GM19328 (cell line): ENCODE data around the gene MMP24OS.

Source experiments
- ATAC-seq: cut with Tn5 transposase; IDR thresholded peaks from one replicate; pipeline ENCODE4 v1.9.1; 2021; ENCODE audit warnings: mild to moderate bottlenecking, moderate library complexity; ENCODE audit not compliant: unreplicated experiment

Gene MMP24OS

DNA sequence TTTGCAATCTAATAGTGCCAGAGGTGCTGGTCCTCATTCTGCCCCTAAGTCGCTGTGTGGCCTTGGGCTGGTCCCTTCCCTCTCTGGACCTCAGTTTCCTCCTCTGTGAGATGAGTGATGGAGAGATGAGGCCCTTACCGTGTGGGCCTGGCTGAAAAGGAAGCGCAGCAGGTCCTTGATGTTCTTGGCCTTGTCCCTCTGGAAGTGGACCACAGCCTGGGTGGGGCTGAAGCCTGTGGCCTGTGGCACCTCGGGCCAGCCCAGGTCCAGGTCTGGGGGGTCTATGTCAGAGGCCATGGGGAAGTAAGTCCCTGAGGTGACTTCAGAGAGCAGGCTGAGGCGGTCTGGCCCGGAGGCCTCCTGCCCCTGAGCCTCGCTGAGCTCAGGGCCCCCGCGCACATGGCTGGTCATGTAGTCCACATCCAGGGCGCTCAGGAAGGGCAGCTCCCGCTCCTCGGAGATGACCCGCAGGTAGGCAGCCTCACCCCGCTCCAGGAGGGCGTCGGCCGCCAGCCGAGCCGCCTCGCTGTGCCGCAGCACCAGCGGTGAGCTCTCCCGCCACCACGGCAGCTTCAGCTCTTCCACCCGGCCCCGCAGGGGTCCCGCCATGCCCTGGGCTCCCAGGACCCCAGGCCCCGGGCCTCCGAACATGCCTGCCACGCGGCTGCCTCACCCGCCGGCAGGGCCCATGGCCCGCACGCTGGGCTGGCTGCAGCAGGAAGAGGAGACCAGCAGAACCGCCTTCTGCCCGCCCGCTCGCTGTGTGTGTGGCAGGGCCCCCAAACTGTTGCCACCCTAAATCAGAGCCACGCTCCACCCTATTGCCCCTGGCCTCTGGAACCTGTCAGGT lies 14.0 kb upstream of the MMP24OS start, which contains the start of gene FAM83C:
FAM83C (minus strand) TSS at position 772 of the 850 bp plus-strand sequence; CDS start at position 651, 121 bp downstream.
- ATAC-seq, result no peak

DNA sequence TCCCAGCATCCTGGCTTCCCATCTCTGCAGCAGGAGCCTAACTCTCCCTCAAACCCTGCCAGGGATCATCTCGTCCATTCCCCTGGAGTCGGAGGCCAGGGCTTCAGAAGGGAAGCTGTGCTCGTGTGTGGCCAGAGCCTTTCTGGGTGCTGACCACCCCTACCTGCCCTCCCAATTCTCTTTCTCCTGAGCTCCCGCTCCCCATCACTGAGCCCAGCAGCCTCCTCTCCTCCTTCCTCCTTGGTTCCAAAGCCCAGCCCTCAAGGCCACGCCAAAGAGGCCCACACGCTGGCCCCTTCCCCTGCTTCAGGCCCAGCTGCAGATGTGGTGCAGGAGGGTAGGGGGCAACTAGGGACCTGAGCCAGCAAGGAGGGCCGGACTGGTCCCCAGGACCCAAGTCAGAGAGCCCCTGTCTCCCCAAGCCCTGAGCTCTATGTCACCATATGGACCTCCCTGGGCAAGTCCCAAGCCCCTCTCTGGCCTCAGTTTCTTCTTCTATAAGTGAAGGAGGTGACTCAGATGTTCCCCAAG lies 13.0 kb upstream of the MMP24OS start:
- no peak for ATAC-seq

DNA sequence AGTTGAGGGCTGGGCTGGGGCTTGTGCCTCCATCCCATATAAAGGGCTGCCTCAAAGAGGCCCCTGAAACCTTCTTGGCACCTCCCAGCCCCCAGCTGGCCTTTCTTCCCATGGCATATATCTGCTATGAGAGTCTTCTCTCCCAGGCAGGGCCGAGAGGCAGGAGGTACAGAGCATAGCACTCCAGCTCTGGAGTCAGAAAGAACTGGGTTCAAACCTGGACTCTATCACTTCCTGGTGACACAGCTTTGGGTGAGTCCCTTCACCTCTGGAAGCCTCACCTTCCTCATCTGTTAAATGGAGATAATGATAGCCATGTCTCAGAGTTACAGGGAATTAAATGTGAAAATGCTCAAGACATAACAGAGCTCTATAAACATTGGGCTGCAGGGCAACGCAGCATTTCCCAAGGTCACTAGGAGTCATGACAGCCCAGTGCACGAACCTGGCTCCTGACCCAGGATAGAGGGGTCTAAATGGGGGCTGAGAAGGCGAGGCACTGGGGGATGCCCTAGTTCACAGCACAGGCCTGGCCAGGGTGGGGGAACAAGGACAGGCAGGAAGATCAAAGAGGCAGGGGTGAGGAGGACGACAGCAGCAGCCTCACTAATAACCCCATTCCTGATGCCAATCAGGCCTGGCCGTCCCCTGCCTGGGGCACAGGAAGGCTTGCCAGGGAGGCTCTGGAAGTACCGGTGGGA lies 12.4 kb upstream of the MMP24OS start:
- ATAC-seq, result no peak

DNA sequence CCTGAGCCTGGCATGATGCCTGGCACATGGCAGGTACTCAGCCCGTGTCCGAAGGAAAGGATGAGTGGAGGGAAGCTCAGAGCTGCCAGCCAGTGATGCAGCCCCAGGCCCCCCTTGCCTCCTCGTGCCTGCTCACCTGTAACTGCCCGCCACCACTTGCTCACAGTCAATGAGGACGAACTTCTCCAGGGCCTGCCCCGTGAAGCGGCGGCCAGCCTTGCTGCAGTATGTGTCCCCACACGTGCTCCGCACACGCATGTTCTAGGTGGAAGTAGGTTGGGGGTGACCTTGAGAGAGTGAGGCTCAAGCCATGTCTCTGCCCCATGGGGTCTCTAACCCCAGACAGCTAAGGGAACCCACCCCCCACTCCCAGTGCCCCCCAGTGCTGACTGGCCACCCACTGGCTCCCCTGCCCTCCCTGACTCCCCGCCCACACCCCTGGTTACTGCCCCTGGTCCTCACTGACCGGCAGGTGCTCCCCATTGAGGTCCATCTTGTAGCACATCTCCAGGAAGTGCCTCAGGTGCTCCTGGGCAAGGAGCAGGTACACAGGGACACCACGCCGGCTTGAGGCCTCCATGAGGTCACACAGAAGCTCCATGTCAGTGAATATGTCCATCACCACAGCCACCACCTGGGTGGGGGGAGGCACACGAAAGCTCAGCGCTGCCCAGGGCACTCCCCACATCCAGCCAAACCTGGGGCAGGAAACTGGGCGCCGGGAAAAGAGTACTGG lies 10.6 kb upstream of the MMP24OS start:
- no peak for ATAC-seq

DNA sequence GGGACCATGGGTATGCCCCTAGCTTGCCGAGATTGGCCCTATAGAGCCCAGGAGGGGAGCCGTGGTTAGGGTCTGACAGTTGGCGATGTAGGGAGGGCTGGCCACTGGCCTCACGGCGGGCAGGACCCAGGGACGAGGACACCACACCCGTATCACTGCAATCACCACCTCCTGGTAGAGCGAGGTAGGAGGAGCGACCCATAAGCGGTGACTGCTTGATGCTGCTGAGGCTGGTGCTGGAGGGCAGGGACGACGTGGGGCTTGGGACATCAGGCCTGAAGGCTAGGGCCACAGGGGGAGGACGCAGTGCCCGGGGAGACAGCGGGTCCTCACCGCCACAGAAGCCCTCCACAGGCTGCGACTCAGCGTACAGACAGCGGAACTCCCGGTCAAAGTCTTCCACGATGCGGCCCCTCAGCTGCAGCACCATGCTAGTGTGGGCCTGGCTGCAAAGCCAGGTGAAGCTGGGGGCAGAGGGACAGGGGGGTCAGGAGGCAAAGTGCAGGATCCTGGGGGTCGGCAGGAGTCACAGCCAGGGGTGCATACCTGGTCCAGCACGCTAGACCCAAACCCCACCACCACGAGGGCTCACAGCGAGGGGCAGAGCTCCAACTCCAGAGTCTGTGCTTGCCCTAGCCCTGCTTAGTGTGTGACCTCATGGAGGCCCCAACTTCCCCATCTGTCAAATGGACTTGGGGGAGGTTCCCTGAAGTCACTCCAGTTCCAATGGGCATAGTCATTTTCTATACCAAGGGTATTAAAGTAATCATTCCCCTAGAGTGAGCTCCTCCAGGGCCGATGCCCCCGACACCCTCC lies 9.8 kb upstream of the MMP24OS start:
- no peak for ATAC-seq

DNA sequence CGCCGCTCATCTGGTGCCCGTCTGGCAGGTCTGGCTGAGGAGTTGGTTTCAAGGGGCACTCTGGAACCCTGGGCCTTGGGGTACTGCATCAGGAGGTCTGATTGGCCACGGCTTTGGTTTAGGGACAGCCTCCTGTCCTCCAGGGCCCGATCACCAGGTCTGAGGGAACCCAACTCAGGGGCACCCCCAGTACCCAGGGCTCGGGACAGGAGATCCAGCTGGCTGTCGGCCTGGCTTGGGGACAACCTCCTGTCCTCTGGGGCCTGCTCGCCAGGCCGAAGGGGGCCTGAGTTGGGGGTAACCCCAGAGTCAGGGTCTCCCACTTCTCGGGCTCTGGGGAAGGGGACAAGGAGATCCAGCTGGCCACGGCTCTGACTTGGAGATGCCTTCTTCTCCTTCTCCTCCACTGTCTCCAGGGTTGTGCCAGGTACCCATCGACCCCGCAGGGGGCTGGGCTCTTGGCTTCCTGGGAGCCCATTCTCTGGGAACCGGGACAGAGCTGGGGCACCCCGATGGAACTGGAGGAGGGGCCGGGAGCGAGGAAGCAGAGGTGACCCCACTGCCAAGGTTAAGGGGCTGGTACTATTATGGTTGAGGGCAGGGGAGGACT lies 9.1 kb upstream of the MMP24OS start:
- no peak for ATAC-seq

DNA sequence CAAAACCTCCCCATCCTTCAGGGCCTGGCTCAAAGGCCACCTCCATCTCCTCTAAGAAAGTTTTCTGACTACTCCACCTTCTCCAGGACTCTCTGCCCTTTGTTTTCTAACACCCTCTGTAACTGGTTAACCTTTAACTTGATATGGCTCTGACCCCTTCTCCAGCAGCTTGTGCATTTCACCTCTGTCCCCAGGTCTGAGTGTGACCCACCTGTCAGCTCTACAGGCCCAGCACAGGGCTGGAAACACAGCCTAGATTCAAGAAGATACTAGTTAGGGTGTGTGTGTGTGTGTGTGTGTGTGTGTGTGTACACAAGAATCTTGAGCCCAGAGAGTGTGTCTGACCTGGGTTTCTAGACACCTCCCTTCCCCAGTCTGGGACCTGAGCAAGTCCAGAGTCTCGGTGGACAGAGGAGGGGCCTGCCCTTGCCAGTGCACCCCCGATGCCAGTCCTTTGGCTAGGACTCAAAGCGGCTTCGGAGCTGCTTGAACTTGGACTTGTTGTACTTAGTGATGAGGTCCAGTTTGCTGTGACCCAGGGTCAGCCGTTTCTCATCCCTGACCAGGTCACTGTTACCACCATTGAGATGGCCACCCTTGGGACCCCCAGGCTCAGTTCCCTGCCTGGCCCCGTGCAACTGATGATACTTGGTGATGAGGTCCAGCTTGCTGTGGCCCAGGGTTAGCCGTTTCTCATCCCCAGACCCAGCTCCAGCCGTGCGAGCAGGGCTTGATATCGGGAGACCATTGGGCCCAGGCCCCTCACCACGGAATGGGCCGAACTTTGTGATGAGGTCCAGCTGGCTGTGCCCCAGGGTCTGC lies 8.4 kb upstream of the MMP24OS start:
- ATAC-seq, result no peak

DNA sequence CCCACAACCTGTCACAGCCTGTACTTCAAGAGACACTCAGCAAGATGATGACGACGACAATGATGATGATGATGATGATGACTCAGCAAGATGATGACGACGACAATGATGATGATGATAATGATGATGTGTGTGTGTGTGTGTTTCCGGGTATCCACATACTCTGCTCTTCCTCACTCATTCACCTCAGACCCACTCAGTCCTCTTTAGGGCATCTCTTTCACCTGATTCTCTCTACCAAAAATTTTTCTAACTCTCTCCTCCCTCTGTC lies 7.8 kb upstream of the MMP24OS start:
- ATAC-seq, result no peak

DNA sequence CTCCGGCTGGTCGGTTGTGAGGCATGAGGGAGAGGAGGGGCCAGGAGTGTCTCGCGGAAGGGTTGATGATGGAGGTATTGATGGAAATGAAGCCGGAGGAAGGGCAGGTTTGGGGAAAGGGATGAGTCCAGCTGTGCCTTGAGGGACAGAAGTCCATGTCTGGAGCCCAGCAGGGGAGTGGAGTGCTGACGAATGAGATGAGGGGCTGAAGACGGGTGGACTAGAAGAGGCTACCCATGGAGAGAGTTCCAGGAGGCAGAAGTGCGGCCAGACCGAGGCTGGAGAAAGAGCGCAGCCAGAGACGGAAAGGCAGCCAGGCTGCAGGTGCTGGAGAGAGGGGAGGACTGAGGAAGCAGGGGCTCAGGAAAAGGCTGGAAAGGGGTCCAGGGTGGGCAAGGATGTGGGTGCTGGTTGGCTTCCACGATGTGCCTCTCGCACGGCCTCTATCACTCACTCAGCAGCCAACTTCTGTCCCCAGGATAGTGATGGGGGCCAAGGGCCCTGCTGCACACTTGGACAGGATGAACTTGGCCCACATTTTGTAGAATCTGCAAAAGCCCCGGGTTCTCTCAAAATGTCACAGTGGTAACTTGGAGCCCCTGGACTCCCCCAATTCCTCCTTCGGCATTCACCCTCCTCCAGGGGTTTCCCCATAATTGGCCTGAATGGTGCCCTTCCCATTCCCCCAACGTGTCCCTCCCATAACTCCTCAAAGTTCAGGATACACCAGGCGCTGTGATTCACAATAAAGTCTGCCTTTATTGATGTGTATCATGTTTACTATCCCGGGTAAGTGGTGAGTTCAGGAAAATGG lies 7.3 kb upstream of the MMP24OS start:
- ATAC-seq, result no peak

DNA sequence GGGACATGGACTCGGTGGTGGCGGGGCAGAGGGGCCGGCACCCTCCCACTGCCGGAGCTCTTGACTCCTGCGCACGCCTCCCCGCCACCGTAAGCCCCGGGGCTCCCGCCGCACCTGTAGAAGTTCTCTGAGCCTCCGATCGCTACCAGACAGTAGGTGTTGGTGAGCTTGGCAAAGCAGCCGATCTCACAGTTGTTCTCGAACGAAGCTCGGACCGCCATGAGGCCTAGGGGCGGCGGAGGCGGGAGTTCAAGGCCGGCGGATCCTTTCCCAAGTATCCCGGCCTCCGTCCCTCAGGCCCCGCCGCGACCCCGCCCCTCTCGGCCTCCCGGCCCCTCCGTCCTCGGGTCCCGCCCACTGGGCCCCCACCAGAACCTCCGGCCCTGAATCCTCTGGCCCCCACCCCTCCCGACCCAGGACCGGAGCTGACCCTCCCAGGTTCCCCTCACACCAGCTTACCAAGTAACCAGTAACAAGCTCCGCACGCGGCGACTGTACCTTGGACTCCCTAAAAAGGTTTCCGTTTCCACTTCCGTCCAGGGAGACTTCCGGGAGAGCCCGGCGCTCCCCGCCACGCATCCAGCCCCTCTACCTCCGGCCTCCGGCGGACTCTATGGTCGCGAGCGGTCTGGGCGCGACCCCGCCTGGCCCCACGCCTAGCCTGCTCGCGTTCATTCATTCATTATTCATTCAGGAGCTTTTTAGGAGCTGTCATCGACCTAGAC lies 6.5 kb upstream of the MMP24OS start, which contains the start of gene EIF6:
EIF6 (minus strand) TSS at position 506 of the 725 bp plus-strand sequence; CDS start at position 221, 285 bp downstream.
- peak; percentile 70 for ATAC-seq

DNA sequence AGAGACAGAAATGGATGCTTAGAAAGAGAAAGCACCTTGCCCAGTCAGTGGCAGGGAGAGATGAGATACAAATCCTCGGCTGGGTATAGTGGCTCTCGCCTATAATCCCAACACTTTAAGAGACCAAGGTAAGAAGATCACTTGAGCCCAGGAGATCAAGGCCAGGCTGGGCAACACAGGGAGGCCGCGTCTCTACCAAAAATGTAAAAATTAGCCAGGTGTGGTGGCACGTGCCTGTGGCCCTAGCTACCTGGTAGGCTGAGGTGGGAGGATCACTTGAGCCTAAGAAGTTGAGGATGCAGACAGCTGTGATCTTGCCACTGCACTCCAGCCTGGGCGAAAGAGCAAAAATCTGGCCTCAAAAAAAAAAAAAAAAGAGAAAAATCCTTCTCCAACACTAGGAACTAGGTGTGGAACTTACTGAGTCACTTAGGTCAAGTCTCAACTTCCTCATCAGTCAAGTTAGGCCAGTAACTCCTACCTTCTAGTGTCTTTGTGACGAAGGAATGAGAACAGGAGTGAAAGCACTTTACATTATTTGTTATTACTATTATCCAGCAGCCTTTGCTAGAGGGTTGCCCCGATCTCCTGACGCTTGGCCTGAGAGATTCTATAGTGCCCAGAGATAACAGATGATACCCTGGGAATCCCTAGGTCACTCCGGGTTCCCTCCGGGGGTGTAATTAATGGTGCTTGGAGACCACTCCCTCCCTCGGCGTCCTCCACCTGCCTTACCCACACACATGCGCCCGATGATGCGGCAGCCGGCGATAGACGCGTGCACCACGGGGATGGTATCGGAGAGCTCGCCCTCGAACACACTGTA lies 5.7 kb upstream of the MMP24OS start:
- ATAC-seq, result no peak

DNA sequence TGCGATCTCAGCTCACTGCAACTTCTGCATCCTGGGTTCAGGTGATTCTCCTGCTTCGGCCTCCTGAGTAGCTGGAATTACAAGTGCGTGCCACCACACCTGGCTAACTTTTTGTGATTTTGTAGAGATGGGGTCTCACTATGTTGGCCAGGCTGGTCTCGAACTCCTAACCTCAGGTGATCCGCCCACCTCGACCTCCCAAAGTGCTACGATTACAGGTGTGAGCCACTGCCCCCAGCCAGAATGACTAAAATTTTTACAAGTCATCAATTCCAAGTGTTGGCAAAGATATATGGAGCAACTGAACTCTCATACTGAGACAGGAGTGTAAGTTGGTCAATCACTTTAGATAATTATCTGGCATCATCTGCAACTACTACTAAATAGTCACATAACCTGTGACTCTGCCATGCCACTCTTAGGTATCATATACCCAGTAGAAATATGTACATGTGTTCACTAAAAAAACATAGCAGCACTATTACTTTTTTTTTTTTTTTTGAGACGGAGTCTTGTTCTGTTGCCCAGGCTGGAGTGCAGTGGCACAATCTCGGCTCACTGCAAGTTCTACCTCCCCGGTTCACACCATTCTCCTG lies 3.7 kb upstream of the MMP24OS start:
- ATAC-seq, result no peak

DNA sequence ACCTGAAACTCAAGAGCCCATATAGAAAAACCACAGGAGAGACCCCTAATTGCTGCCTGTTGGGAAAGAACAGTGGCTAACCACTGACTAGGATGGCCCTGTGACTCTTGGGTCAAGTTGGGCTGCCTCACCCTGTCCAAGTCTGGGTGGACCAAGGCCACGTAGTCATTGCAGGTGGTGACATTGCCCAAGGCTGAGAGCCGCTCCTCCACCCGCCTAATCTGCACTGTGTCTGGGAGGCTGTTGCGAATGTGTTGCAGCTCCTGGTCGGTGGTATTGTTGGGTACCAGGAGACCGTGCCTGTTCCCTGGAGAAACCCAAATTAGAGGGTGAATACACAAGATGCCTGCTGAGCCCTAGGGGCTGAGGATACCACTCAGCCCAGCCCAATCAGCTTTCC lies 2.6 kb upstream of the MMP24OS start:
- ATAC-seq, result no peak

DNA sequence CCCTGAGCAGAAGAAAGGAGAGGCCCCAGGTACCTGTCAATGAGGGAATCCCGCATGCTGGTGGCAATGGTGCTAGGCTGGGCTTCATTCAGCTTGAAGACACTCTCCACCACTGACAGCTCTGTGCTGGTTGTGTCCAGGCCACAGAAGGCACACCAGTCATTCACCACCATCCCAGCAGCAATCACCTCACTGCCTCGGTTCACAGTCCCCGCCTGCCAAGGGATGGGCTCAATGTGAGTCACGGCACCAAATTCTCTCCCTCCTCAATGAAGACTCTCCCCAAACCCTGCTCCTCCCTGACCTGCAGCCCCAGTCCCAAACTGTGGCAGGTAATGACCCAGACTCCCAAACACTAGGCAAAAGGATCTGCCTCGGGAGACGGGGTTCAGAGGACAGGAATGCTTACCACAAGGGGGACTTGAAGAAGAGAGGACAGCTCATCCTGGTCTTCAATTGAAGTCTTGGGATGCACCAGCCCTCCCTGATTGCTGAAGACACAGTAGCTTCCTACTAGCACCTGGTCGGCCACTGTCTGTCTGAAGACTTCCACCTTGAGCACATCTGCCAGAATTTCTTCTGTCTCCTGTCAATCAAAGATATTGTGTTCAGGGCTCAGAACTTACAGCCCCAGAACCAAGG lies 1.7 kb upstream of the MMP24OS start:
- ATAC-seq, result no peak

DNA sequence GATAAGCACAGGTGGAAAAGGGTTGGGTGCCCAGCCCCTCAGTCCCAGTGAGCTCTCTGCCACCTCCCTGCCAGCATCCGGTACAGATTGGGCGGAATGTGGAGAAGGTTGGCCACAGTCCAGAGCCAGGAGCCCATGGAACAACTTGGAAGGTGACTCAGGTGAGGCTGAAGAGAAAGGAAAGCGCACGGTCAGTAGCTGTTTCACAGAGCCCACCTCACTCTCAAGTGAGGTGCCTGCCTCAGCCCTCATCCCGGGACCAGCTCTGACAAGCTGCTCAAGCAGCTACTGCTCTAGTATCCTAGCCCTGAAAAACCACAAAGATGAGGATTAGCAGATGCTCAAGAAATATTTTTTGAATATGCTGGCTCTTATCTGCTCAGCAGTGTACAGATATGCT lies 1.1 kb upstream of the MMP24OS start:
- ATAC-seq, result no peak

DNA sequence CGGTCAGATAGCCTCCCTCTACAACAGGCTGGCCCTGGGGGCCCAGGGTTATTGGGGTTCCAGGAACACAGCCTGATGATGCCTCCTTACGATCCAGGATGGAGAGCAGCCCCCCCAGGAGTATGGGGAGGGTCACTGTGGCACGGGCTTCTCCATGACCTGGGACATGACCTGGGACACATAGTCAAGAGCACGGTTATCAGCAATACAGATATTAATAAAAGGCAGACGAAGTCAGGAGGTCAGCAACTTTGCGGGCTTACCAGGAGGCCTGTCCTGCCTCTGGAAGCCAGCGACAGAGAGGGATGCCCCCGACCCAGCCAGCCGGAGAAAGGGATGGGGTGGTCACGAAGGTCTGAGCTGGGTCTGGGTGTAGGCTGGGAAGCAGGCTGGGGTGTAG lies 795 bp downstream of the MMP24OS start:
- ATAC-seq, result peak; percentile 10
